Measurements from ENCODE around the gene VAMP5.
"Not testable (repeated sequence)": the region's sequence is repeated elsewhere in the genome, so short reads cannot be mapped to it uniquely, and the experiment has no call there.

Gene VAMP5

DNA sequence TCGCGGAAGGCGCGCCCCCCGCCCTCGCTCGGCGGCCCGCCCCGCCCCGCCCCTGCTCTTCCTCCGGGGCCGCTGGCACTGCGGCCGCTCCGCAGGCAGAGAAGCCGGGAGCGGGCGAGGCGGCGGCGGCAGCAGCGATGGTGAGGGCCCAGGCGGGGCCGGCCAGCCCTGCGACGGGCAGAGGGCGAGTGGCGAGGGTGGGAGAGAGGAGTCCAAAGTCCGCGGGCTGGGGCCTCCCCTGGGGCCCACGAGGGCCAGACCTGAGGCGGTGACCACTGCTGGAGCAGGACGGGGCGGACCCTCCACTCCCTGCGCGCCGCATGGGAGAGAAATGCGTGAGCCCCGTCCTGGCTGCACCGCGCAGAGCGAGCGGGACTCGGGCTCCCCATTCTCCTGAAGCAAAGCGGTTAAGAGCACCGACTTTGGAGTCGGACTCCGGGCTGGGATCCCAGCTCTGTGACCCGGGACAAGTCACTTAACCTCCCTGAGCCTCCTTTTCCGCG is at the start of gene VAMP5:
TSS of gene VAMP5 (plus strand) at position 78 of the 503 bp plus-strand sequence. CDS start at position 138, 60 bp downstream.
- DNase-seq (ENCODE audit: low read depth), result no peak

- no peak for DNase-seq (ENCODE audit: low read depth)
Observed at GRCh38 chr2:85534881-85535280, 49.4 kb upstream of the VAMP5 start.

GRCh38 chr2:85536479-85536878 is 47.8 kb upstream of the VAMP5 start:
- no peak for DNase-seq (ENCODE audit: low read depth)

GRCh38 chr2:85537600-85538506 is 46.4 kb upstream of the VAMP5 start:
- DNase-seq (ENCODE audit: low read depth), result no peak

GRCh38 chr2:85538507-85539360 is 45.5 kb upstream of the VAMP5 start, which contains the start of gene MAT2A:
Gene MAT2A (plus strand): TSS chr2:85539168. CDS start chr2:85539288, 120 bp downstream.
- peak; percentile 93 for DNase-seq (ENCODE audit: low read depth)

GRCh38 chr2:85539361-85540132 is 44.7 kb upstream of the VAMP5 start:
- DNase-seq (ENCODE audit: low read depth), result no peak

GRCh38 chr2:85540133-85540648 is 44.0 kb upstream of the VAMP5 start:
- no peak for DNase-seq (ENCODE audit: low read depth)

- no peak for DNase-seq (ENCODE audit: low read depth)
Observed at GRCh38 chr2:85541262-85541661, 43.0 kb upstream of the VAMP5 start.

- DNase-seq (ENCODE audit: low read depth), result no peak
Observed at GRCh38 chr2:85541753-85542457, 42.3 kb upstream of the VAMP5 start.

GRCh38 chr2:85542777-85543176 is 41.5 kb upstream of the VAMP5 start:
- DNase-seq (ENCODE audit: low read depth), result no peak

DNA sequence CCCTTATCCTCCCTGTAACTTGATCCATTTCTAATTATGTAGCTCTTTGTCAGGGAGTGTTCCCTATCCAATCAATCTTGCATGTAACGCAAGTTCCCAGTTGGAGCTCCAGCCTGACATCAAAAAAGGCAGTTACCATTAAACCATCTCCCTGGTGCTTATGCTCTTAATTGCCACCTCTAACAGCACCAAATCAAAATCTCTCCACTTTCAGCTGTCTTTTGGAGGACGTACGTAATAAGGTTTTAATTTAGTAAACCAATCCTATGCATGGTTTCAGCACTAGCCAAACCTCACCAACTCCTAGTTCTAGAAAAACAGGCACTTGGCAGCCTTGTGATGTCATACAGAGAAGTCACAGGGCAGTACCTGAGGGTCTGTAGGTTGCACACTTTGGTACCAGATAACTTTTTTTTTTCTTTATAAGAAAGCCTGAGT is 40.0 kb upstream of the VAMP5 start:
- DNase-seq (ENCODE audit: low read depth), result not testable (repeated sequence)

DNA sequence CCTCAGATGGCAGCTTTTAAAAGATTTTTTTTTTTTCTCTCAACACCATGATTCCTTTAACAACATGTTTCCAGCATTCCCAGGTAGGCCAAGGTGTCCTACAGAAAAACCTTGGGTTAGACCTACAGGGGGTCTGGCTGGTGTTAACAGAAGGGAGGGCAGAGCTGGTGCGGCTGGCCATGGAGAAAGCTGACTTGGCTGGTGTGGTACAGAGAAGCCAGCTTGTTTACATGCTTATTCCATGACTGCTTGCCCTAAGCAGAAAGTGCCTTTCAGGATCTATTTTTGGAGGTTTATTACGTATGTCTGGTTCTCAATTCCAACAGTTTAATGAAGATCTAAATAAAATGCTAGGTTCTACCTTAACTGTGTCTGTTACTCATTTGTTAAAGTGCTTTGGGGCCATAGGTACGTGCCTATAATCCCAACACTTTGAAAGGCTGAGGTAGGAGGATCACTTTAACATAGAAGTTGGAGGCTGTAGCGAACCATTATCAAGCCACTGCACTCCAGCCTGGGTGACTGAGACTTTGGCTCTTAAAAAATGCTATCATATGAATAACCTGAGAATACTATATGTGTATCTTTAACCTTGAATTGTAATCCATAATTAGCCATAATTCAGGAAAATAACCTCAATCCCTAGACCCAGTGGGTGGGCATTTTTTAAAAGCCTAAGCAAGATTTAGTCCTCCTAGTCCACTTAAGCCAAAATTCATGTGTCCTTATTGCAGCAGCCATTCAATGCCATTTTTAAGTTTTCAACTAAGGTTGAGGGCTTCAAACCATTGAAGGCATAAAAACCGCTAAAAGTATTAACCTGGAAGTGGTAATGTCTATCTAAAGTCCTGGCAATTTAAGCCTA is 39.1 kb upstream of the VAMP5 start:
- DNase-seq (ENCODE audit: low read depth), result not testable (repeated sequence)

DNA sequence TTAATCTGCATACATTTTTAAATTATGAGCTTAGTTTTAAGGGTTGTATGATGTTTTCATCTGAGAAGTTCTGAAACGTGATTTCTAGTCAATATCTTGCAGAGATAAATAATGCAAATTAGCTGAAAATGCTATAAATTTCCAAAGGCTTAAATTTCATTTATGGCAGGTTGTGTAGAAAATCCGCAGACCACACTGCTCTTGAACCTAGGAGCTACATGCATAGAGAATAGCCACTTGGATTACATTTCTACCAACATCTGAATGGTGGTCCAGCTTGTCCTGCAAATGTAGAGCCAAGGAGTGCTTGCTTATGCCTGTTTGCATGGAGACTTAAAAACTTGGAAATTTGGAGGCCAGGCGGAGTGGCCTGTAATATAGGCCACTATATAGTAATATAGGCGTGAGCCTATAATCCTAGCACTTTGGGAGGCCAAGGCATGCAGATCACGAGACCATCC is 38.4 kb upstream of the VAMP5 start:
- DNase-seq (ENCODE audit: low read depth), result no peak

DNA sequence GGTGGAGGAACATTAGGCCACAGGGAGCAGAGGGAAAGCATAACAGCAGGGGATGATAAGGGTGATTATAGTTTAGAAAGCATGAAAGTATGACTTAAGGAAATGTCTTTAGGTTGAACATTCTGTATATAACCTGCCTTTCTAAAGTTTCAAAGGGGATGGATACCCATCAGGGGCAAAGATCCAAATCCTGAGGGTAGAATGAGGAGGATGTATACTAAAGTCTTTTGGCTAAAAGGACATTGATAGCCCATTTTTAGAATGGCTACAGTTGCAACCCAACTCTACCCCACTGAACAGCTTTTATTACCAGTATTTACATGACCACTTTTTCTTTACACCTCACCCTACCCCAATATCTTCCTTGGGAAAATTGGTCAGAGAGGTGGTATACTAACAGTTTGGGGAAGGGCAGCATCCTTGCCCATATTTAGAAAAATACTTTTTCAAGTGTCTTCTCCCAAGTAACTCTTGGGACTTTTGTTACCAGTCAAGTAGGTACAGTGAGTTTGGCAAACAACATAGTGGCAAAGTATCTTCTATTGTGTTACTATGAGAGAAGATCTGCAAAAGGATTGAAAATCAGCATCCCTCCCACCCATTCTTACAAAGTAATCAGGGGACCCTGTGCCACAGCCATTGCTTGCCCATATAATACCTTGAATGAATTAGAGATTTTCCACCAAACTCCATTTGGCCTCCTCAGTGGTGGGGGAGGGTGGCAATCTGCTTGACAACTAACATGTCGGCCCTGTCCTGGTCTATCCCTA is 37.0 kb upstream of the VAMP5 start:
- no peak for DNase-seq (ENCODE audit: low read depth)

- no peak for DNase-seq (ENCODE audit: low read depth)
Observed at GRCh38 chr2:85547859-85548607, 36.2 kb upstream of the VAMP5 start.

GRCh38 chr2:85548608-85548900 is 35.7 kb upstream of the VAMP5 start:
- no peak for DNase-seq (ENCODE audit: low read depth)

DNA sequence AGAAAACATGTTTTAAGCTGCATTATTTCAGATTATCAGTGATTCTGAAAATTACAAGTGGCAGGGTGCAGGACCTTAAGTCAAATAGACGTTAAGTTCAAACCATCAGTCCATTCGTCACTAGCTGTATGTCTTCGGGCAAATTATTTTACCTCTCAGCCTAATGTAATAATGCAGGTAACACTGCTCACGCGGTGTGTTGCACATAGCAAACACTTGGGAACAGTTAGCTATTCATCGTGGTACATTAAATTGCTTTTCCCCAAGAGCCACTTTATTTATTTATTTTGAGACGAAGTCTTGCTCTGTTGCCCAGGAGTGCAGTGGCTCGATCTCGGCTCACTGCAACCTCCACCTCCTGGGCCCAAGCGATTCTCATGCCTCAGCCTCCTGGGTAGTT is 35.1 kb upstream of the VAMP5 start:
- DNase-seq (ENCODE audit: low read depth), result no peak

GRCh38 chr2:85549826-85550225 is 34.4 kb upstream of the VAMP5 start:
- peak; percentile 99 for DNase-seq (ENCODE audit: low read depth)

All from HS-27A (cell line).